Measurements from ENCODE around the gene CD47.

CD47 gene

GRCh38 chr3:108090701-108091497 is at the start of gene CD47:
Gene CD47 (minus strand): TSS chr3:108091031. CDS start chr3:108090908, 123 bp downstream.
- peak; percentile 74 for DNase-seq

DNA sequence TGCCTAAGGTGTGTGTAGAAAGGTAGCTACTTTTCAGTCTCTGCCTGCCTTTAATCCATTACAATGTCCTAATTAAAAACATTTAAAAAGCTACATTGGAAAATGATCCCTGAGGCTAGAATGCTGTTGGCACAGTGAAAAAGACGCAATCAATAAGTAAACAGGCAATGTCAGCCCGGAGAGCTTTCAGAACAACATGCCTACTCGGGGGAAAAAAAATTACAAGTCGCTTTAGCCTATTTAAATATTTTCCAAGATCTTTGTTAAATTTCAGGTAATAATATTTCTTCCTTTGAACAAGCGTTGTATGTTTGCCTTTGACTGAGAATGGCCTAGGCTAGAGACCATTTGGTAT is 46.6 kb upstream of the CD47 start:
- DNase-seq = no peak

DNA sequence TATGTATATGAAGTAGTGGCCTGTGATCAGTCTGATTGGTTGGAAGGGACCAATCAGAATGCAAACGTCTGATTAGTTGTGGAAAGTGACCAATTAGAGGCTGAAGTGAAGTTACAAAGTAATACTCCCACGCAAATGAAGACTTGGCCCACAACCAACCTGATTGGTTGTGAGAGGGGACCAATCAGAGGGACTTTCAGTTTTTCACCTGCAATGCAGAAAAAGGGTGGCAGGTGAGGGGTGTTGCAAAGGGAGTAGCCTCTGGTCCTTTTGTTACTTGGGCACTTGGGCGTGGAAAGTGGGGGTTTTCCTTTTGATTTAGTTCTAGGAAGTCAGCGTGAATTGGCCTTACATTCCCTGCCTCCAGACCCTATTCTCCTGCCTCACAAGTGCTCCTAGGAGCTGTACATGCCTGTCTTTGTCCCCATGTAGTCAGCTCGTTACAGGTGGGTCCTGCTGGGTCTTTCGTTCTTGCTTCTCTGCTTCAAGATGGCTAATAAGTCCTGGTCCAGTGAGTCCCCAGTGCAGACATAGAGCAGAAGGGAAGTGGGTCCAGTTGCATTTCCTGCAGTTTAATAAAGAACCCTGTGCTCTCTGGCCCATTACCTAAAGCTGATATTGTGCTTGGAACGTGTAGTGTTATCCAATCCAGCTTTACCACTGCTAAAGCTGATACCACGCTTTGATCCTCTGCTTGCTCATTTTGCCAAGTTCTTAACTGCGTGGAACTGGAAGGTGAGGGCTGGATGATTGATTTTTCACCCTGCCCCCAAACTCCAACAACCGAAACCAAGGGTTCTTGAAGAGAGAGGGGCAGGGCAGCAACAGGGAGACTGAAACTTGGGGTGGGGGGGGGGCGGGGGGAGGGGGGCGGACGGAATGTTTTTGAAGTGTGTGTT is 46.0 kb upstream of the CD47 start:
- DNase-seq = no peak

- DNase-seq = no peak
Observed at GRCh38 chr3:108134555-108134880, 43.7 kb upstream of the CD47 start.

GRCh38 chr3:108133858-108134554 is 43.2 kb upstream of the CD47 start:
- DNase-seq = no peak

- peak; percentile 54 for DNase-seq
Observed at GRCh38 chr3:108133048-108133369, 42.2 kb upstream of the CD47 start.

GRCh38 chr3:108131475-108132134 is 40.8 kb upstream of the CD47 start:
- no peak for DNase-seq

DNA sequence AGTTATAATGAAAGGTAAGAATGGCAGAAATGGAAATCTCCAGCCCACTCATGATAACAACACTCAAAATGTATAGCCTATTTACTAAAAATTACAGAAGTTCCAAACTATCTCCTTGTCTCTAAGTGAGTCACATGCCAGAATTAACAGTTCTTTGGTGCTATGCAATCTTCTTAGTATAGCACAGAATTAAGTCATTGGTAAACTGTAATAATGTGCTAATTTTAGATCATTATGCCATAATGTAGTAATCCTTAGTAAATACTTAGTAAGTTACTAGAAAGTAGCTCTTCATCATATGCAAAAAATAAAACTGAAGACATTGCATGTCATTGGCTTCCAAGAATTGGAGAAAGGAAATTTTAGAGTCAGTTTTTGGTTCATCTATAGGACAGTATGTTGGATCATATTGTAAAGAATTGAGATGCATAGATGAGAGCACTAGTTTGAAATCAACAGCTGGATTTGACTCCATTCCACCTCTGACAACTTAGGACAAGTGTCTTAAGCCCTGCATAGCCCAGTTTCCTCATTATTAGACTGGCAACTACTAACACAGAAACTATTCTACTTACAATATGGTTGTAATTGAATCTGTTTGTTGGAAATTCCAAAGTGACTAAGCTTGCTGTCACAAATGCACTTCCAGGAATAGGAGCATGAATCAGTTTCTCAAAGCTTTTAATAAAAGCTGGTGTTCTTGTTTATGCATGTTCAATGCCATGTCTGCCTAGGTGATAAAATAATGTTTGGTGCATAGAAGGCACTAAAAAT is 40.1 kb upstream of the CD47 start:
- peak; percentile 56 for DNase-seq

DNA sequence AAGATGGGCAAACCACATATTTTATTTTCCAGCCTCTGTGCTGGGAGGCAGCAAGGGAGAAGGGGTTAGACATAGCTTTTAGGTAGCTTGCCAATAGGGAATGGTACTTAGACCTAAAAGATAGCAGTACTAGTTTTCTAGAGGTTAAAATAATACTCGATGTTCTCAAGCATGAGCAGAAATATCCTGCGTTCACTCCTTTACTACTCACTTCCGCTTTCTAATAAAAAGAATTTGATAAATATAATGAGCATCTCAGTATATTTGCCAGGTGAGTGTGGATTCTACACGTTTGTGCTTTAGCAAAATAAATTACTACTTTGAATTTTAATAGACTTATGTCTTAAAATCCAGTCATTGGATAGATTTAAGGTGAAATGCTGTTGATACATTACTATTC is 39.4 kb upstream of the CD47 start:
- DNase-seq = no peak

- no peak for DNase-seq
Observed at GRCh38 chr3:108127301-108127988, 36.6 kb upstream of the CD47 start.

DNA sequence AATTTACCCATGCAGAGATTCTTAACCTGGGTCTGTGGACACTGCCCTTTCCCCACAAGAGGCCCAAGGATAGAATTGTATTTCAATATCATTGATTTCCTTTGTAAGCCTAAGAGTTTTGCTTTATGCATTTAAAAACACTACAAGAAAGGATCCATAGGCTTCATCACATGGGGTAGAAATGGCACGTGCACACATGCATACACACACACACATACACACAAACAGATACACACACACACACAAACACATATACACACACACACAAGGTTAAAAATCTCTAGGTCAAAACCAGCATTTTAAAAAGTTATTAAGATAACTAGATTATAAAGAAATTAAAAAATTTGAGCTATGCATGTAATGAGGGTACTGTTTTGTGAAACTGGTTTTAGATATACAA is 35.5 kb upstream of the CD47 start:
- DNase-seq = no peak

- no peak for DNase-seq
Observed at GRCh38 chr3:108125550-108126071, 34.8 kb upstream of the CD47 start.

GRCh38 chr3:108125153-108125543 is 34.3 kb upstream of the CD47 start:
- DNase-seq = no peak

- DNase-seq = no peak
Observed at GRCh38 chr3:108124337-108125152, 33.7 kb upstream of the CD47 start.

DNA sequence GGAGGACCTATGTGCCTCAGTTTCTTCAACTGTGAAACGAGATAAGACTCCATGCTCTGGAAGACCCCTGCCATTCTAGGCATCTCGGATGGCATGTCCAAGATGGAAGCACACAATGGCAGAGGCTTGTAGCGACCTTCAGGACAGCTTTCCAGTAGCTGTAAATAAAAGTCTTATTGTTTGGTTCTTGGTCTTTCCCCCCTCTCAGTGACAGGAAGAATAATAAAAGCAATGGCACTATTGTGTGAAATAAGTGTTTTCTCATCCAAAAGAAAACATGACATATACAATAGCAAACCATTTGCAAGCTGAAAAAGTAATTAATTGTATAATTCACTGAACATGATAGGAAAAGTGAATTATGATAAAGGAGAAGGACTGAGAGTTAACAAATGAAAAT is 32.5 kb upstream of the CD47 start:
- DNase-seq = no peak

DNA sequence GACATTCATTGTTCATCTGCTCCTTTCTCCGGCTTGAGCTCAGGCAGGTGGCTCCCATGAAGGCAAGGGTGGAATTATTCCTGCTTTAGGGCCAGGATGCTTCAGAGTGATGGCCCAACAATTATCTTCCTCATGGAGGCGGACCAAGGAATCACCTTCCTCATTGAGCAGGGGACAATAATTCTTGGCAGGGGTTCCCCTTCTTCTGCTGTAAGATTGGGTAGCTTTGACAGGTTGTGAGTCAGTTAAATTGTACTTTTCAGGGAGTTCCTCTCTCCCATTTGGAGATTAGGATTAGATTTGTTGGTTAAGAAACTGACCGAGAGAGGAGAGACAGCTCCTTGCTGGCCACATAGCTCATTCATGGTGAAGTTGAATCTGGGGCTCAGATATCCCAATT is 31.4 kb upstream of the CD47 start:
- no peak for DNase-seq

DNA sequence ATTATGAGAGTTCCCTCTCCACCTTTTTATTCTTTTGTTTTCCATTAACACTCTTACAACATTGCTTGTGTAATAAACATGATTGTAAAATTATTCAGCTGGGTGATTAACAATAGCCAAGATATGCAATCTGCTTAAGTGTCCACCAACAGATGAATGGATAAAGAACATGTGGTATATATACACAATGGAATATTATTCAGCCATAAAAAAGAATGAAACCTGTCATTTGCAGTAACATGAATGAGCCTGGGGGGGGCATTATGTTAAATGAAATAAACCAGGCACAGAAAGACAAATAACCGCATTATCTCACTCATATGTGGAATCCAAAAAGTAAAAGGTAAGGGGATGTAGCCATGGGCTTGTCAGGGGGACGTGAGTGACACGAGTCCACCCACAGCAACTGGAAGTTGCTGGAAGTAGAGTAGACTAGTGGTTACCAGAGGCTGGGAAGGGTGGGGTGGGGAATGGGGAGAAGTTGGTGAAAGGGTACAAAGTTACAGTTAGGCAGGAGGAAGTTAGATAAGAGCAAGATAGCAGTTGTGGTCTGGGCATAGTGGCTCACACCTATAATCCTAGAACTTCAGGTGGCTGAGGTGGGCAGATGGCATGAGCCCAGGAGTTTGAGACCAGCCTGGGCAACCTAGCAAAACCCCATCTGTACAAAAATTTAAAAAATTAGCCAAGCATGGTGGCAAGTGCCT is 28.7 kb upstream of the CD47 start:
- no peak for DNase-seq

- no peak for DNase-seq
Observed at GRCh38 chr3:108118038-108118768, 27.4 kb upstream of the CD47 start.

- no peak for DNase-seq
Observed at GRCh38 chr3:108117241-108117775, 26.5 kb upstream of the CD47 start.

Measured in NCI-H226 (cell line).